ENCODE data around the gene MIXL1.

The MIXL1 gene

DNA sequence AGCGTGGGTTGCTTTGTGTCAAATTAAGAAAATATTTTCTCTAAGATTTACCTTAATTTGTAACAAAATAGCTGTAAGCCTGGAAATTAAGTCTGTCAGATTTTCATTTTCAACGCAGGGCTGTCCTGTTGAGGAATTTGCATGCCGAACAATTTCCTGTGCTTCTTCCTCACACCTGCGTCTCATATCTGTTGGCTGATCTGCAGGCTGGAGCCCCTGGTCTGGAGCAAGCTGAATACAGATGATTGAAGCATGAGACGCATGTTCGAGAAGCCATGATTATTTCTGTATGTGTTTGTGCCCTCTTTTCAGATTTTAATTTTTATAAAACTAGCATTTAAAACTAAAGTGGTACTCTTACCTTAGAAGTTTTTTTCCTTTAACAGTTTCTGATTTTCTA, 9.8 kb downstream of the MIXL1 start:
- Histone ChIP-seq H3K9me3 (ENCODE audit: control insufficient read depth, insufficient read depth, low read depth, low read length) (no peaks in the 10 kb centered on the region), H3K4me1 (ENCODE audit: control insufficient read depth, insufficient read depth, low read length) (no peaks in the 10 kb centered on the region), H3K4me3 (ENCODE audit: low read depth, low read length) (no peak overlapping the region), H3K27ac (ENCODE audit: extremely low read depth, low read depth, low read length) (no peak overlapping the region), H3K36me3 (ENCODE audit: control insufficient read depth in 2 of 2, insufficient read depth in 1 of 2, low read length in 2 of 2) (peaks cover 44 to 73% of the 10 kb centered on the region in 2 experiments)
- CTCF ChIA-PET: interaction anchor here (1.6 to 2.1 kb wide), 2 partner anchors 9 kb away, joined by 4 to 8 read pairs; partner anchors contain the start of gene MIXL1
- TF ChIP-seq ZNF19 (tag by site-specific recombination; IDR thresholded peaks at IDR 0.05; ENCODE audit: low read depth) (no peak), ZBTB10 (tag by site-specific recombination; IDR thresholded peaks at IDR 0.05) (no peak), ZNF311 (tag by site-specific recombination; IDR thresholded peaks at IDR 0.05; ENCODE audit: borderline replicate concordance) (no peak), KLF16 (tag by site-specific recombination; IDR thresholded peaks at IDR 0.05) (no peak)
- POLR2A ChIA-PET: interaction anchor here (0.6 kb wide), 1 partner anchor 69 kb away, joined by 4 read pairs; no protein-coding TSS in a partner anchor

DNA sequence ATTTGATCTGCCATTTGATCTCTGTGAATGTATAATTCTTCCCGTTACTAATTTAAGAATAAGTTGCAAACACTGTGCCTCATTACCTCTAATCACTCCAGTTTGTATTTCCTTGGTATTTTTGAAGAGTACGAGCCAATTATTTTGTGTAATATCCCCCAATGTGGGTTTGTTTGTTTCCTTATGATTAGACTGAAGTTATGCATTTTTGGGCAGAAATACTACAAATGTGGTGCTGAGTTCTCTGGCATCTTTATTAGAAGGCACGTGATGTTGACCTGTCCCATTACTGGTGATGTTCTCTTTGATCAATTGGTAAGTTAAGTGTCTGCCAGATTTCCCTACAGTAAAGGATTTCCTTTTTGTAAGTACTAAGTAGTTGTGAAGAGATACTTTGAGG, 10.3 kb downstream of the MIXL1 start:
- H3K36me3 ChIP-seq (ENCODE audit: control insufficient read depth in 2 of 2, insufficient read depth in 1 of 2, low read length in 2 of 2): peaks cover 47 to 78% of the 10 kb centered on the region in 2 experiments
- ChIA-PET CTCF (interaction anchor here (1.0 to 2.1 kb wide), 2 partner anchors 10 to 15 kb away, joined by 3 to 4 read pairs; partner anchors contain the start of gene MIXL1), POLR2A (no interaction called here)
- H3K4me3 ChIP-seq (ENCODE audit: low read depth, low read length): no peak overlapping the region
- no peaks in the 10 kb centered on the region for H3K9me3 ChIP-seq (ENCODE audit: control insufficient read depth, insufficient read depth, low read depth, low read length)
- TF ChIP-seq ZNF513 (tag by site-specific recombination; IDR thresholded peaks at IDR 0.05): no peak
- H3K27ac ChIP-seq (ENCODE audit: extremely low read depth, low read depth, low read length): no peak overlapping the region
- H3K4me1 ChIP-seq (ENCODE audit: control insufficient read depth, insufficient read depth, low read length): no peaks in the 10 kb centered on the region

DNA sequence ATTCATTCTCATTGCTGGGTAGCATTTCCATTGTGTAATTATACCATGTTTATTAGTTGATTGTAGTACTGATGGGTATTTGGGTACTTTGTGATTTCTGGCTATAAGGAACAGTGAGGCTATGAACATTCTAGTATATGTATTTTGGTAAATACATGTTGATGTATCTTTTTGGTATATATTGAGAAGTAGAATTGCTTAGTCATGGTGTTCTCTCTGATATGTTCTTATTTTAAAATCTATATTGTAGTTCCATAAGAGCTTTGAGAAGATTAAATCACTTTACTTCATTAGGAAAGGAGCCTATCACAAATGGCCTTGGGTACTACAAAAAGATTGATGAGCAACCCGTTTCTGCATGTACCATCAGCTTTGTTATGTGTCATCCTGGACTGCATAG, 13.4 kb downstream of the MIXL1 start:
- no peak for TF ChIP-seq GLI2 (tag by site-specific recombination; IDR thresholded peaks at IDR 0.05; ENCODE audit: borderline replicate concordance, low read depth)
- TF ChIP-seq ZBTB7A (tag by site-specific recombination; IDR thresholded peaks at IDR 0.05; ENCODE audit: low read depth): no peak
- no peak for TF ChIP-seq ZNF629 (tag by site-specific recombination; IDR thresholded peaks at IDR 0.05)
- no peak for TF ChIP-seq ZNF416 (tag by site-specific recombination; IDR thresholded peaks at IDR 0.05)
- TF ChIP-seq ZNF513 (tag by site-specific recombination; IDR thresholded peaks at IDR 0.05): no peak
- TF ChIP-seq ELK4 (IDR thresholded peaks at IDR 0.05; ENCODE audit: borderline replicate concordance, low read depth, low read length): no peak
- TF ChIP-seq GFI1B (tag by site-specific recombination; IDR thresholded peaks at IDR 0.05): no peak
- no peak for TF ChIP-seq ZNF596 (tag by site-specific recombination; IDR thresholded peaks at IDR 0.05)
- TF ChIP-seq ZBTB21 (tag by site-specific recombination; IDR thresholded peaks at IDR 0.05): no peak
- no peak for TF ChIP-seq ZNF837 (tag by site-specific recombination; IDR thresholded peaks at IDR 0.05)
- TF ChIP-seq, protein P1, sequence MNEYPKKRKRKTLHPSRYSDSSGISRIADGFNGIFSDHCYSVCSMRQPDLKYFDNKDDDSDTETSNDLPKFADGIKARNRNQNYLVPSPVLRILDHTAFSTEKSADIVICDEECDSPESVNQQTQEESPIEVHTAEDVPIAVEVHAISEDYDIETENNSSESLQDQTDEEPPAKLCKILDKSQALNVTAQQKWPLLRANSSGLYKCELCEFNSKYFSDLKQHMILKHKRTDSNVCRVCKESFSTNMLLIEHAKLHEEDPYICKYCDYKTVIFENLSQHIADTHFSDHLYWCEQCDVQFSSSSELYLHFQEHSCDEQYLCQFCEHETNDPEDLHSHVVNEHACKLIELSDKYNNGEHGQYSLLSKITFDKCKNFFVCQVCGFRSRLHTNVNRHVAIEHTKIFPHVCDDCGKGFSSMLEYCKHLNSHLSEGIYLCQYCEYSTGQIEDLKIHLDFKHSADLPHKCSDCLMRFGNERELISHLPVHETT (tag by site-specific recombination; IDR thresholded peaks at IDR 0.05): no peak
- no peak for TF ChIP-seq MZF1 (tag by site-specific recombination; IDR thresholded peaks at IDR 0.05; ENCODE audit: borderline replicate concordance)
- TF ChIP-seq ZNF664 (tag by site-specific recombination; IDR thresholded peaks at IDR 0.05): no peak
- TF ChIP-seq ZFP37 (tag by site-specific recombination; IDR thresholded peaks at IDR 0.05): no peak
- no peak for TF ChIP-seq TRIM28 (IDR thresholded peaks at IDR 0.05; ENCODE audit: borderline replicate concordance, low read length)
- TF ChIP-seq ZNF223 (tag by site-specific recombination; IDR thresholded peaks at IDR 0.05): no peak
- no peak for TF ChIP-seq ZNF624 (tag by site-specific recombination; IDR thresholded peaks at IDR 0.05)
- TF ChIP-seq, protein P2, sequence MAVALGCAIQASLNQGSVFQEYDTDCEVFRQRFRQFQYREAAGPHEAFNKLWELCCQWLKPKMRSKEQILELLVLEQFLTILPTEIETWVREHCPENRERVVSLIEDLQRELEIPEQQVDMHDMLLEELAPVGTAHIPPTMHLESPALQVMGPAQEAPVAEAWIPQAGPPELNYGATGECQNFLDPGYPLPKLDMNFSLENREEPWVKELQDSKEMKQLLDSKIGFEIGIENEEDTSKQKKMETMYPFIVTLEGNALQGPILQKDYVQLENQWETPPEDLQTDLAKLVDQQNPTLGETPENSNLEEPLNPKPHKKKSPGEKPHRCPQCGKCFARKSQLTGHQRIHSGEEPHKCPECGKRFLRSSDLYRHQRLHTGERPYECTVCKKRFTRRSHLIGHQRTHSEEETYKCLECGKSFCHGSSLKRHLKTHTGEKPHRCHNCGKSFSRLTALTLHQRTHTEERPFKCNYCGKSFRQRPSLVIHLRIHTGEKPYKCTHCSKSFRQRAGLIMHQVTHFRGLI (tag by site-specific recombination; IDR thresholded peaks at IDR 0.05): no peak
- Histone ChIP-seq H3K36me3 (ENCODE audit: control insufficient read depth in 2 of 2, insufficient read depth in 1 of 2, low read length in 2 of 2) (peaks cover 39 to 75% of the 10 kb centered on the region in 2 experiments), H3K9me3 (ENCODE audit: control insufficient read depth, insufficient read depth, low read depth, low read length) (no peaks in the 10 kb centered on the region), H3K4me1 (ENCODE audit: control insufficient read depth, insufficient read depth, low read length) (no peaks in the 10 kb centered on the region), H3K27ac (ENCODE audit: extremely low read depth, low read depth, low read length) (no peak overlapping the region), H3K4me3 (ENCODE audit: low read depth, low read length) (no peak overlapping the region)
- POLR2A ChIA-PET: no interaction called here
- CTCF ChIA-PET: interaction anchor here (1.4 kb wide), 1 partner anchor 13 kb away, joined by 4 read pairs; no protein-coding TSS in a partner anchor
